GM23248 (cell line): ENCODE data around the gene DHRS3. TPM values are rescaled to one million over a fixed set of nuclear protein-coding genes. Genes with fewer than 3 reads are reported as not detected.

Experiments
- DNase-seq: peaks from one replicate; pipeline ENCODE4 v3.0.0-alpha.2; 2015
- H2AFZ ChIP-seq: fragments of 200-600 bp; sonication (generic); 2 replicates; pipeline ENCODE4 v1.6.1; 2016; ENCODE audit warnings: antibody characterized with exemption
- H3F3A ChIP-seq: fragments of 200-600 bp; sonication (generic); 2 replicates; pipeline ENCODE4 v1.6.1; 2016; ENCODE audit warnings: mild to moderate bottlenecking, antibody characterized with exemption, mixed run types; ENCODE audit not compliant: insufficient read depth
- H3K27ac ChIP-seq: fragments of 200-600 bp; sonication (generic); 2 replicates; pipeline ENCODE4 v1.5.1; 2016; ENCODE audit warnings: mild to moderate bottlenecking
- H3K27me3 ChIP-seq: fragments of 200-600 bp; sonication (generic); replicated peaks from 2 replicates; pipeline ENCODE4 v1.6.1; 2016; ENCODE audit warnings: mild to moderate bottlenecking; ENCODE audit not compliant: insufficient read depth
- H3K36me3 ChIP-seq: fragments of 200-600 bp; sonication (generic); 2 replicates; pipeline ENCODE4 v1.6.1; 2016; ENCODE audit warnings: low read depth, mild to moderate bottlenecking
- H3K4me1 ChIP-seq: fragments of 200-600 bp; sonication (generic); 2 replicates; pipeline ENCODE4 v1.6.1; 2016; ENCODE audit warnings: mild to moderate bottlenecking; ENCODE audit not compliant: insufficient read depth
- H3K4me2 ChIP-seq: fragments of 200-600 bp; sonication (generic); one replicate; pipeline ENCODE4 v1.6.1; 2016; ENCODE audit warnings: mild to moderate bottlenecking; ENCODE audit not compliant: unreplicated experiment
- H3K4me3 ChIP-seq: fragments of 200-600 bp; sonication (generic); 2 replicates; pipeline ENCODE4 v1.5.1; 2016; ENCODE audit warnings: mild to moderate bottlenecking
- H3K79me2 ChIP-seq: fragments of 200-600 bp; sonication (generic); 2 replicates; pipeline ENCODE4 v1.6.1; 2016; ENCODE audit warnings: mild to moderate bottlenecking; ENCODE audit not compliant: insufficient read depth
- H3K9ac ChIP-seq: fragments of 200-600 bp; sonication (generic); 2 replicates; pipeline ENCODE4 v1.6.1; 2016; ENCODE audit warnings: mild to moderate bottlenecking
- H3K9me2 ChIP-seq: fragments of 200-600 bp; sonication (generic); 2 replicates; pipeline ENCODE4 v1.6.1; 2016; ENCODE audit warnings: mixed run types, mild to moderate bottlenecking, moderate library complexity; ENCODE audit not compliant: insufficient read depth
- H3K9me3 ChIP-seq: fragments of 200-600 bp; sonication (generic); one replicate; pipeline ENCODE4 v1.6.1; 2017; ENCODE audit warnings: low read depth
- H4K20me1 ChIP-seq: fragments of 200-600 bp; sonication (generic); 2 replicates; pipeline ENCODE4 v1.6.0; 2016; ENCODE audit not compliant: insufficient read depth
- EZH2 ChIP-seq: fragments of 200-600 bp; sonication (generic); IDR thresholded peaks from 2 replicates; pipeline ENCODE4 v1.6.1; 2018; ENCODE audit warnings: antibody characterized with exemption, mild to moderate bottlenecking; ENCODE audit not compliant: insufficient read depth, poor library complexity, severe bottlenecking
- EZH2phosphoT487 ChIP-seq: fragments of 200-600 bp; sonication (generic); IDR thresholded peaks from 2 replicates; pipeline ENCODE4 v1.6.1; 2018; ENCODE audit warnings: antibody characterized with exemption, moderate library complexity, mild to moderate bottlenecking, low read depth; ENCODE audit not compliant: insufficient read depth
- WGBS, 2 experiments: methylation state at CpG; one replicate each; pipeline ENCODE4 v1.1.6; 2015 to 2017; ENCODE audit warnings: low lambda C conversion rate in 2 of 2, low coverage in 1 of 2; ENCODE audit errors: missing lambda C conversion rate in 2 of 2; 5-methylcytosine and 5-hydroxymethylcytosine counted together
- in situ Hi-C: fragments of 300-500 bp; cut with MboI; formaldehyde crosslinking; loops from 2 replicates; pipeline ENCODE4 v1.15.0; 2020
- polyA plus RNA-seq: library from polyadenylated mRNA; unstranded; fragments of >200 nt; fragmentation: Nextera tagmentation; extraction: Ambion mirVana; gene quantifications from 2 replicates; pipeline ENCODE4 v1.2.1, GENCODE V29; 2016
- total RNA-seq: library from RNA; depleted of rRNA; stranded (reverse); fragments of >200 nt; shearing (Covaris generic); gene quantifications from 2 replicates; pipeline ENCODE4 v1.2.3, GENCODE V29; 2014

Gene DHRS3
- total and polyA plus RNA-seq, 2 experiments from 2014 or later: 55.2 to 120 TPM

DNA sequence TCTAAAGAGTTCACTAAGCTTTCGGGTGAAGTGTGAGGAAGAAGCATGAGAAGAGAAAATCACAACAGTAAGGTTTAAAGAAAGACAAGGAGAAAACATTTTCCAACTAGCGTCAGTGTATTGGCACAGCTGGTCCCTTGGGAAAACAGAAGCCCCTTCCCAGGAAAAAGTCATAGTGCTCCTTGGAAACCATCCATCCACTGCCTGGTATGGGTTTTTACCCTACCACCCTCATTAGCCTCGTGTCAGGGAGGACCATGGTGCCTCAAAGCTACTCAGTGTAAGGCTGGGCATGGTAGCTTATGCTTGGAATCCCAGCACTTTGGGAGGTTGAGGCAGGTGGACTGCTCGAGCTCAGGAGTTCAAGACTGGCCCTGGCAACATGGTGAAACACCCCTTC lies 38.6 kb upstream of the DHRS3 start:
- Histone ChIP-seq H3K4me1 (no peaks in the 10 kb centered on the region), H3K9ac (no peak overlapping the region)
- in situ Hi-C loops: no loop called here

DNA sequence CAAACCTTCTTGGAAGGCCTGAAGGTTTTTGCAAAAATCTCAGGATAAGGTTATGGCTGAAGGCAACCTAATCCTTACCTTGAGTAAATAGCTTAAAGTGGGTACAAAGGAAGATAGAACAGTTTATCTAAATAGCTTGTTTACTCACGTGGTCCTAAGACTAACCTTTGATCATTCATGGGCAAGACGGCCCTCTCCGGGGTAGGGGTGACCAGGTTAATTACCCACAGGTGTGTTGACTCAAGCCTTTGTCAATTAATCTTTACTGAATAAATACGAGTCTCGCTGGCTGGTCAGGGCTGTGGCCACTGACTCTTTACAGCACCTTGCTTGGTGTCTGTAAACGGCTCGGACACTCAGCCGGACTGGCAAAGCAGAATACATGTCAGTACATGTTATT lies 36.6 kb upstream of the DHRS3 start:
- H3K27me3 ChIP-seq: no peaks in the 10 kb centered on the region
- no peaks in the 10 kb centered on the region for H3K9me3 ChIP-seq
- H3K9ac ChIP-seq: no peak overlapping the region
- no peaks in the 10 kb centered on the region for H3F3A ChIP-seq
- H3K4me1 ChIP-seq: no peaks in the 10 kb centered on the region; the same call in 1 of the 2 replicates
- H3K79me2 ChIP-seq: no peaks in the 10 kb centered on the region
- H3K36me3 ChIP-seq: no peaks in the 10 kb centered on the region
- in situ Hi-C loops: no loop called here
- H4K20me1 ChIP-seq: no peaks in the 10 kb centered on the region
- H3K9me2 ChIP-seq: no peaks in the 10 kb centered on the region
- H2AFZ ChIP-seq: no peak overlapping the region
- no peak for TF ChIP-seq EZH2
- no peak for TF ChIP-seq EZH2phosphoT487
- H3K4me2 ChIP-seq: no peak overlapping the region
- no peak overlapping the region for H3K27ac ChIP-seq
- no peak for DNase-seq
- WGBS, 2 experiments: 76 to 82% methylated on average over 8 of the region's 8 CpGs
- H3K4me3 ChIP-seq: no peak overlapping the region

More for the DNA sequence above, 38.6 kb upstream of the DHRS3 start:
- WGBS, 2 experiments: 69 to 75% methylated on average over 4 of the region's 4 CpGs
- no peaks in the 10 kb centered on the region for H3K9me2 ChIP-seq
- H3K4me2 ChIP-seq: no peak overlapping the region
- H3K9me3 ChIP-seq: no peaks in the 10 kb centered on the region
- TF ChIP-seq EZH2 (no peak), EZH2phosphoT487 (no peak)
- no peak overlapping the region for H3K27ac ChIP-seq
- no peaks in the 10 kb centered on the region for H3F3A ChIP-seq
- no peaks in the 10 kb centered on the region for H3K79me2 ChIP-seq
- no peaks in the 10 kb centered on the region for H3K27me3 ChIP-seq
- no peak overlapping the region for H3K4me3 ChIP-seq
- H4K20me1 ChIP-seq: no peaks in the 10 kb centered on the region
- no peak overlapping the region for H2AFZ ChIP-seq
- no peaks in the 10 kb centered on the region for H3K36me3 ChIP-seq
- no peak for DNase-seq

DNA sequence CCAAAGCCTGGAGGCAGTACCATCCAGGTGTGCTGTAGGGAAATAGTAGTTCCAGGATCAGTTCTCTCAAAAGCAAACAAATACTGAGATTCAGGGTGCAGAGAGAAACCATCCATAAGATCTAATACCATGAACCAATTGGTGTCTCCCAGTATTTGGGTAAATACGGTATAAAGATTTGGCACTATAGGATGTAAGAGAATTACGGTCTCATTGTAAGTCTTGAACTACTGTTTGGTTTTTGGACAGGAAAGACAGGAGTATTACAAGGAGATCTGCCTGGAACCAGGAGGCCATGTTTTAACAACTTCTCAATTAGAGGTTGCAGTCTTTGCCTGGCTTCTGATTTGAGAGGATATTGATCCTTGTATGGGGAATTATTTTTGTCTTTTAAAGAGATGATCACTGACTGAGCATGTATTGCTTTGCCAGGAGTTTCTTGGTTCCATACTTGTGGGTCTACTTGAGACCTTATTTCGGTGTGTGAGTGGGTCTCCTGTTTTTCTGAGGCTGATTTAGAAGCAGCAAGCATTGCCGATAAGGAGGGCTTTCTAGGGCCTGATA lies 36.1 kb upstream of the DHRS3 start:
- H3K27ac ChIP-seq: no peak overlapping the region
- no peaks in the 10 kb centered on the region; the same call in 1 of the 2 replicates for H3K4me1 ChIP-seq
- WGBS, 2 experiments: 43 to 52% methylated on average over 4 of the region's 4 CpGs
- H3K9ac ChIP-seq: no peak overlapping the region
- no peak overlapping the region for H2AFZ ChIP-seq
- no peaks in the 10 kb centered on the region for H3K27me3 ChIP-seq
- no peaks in the 10 kb centered on the region for H3F3A ChIP-seq
- TF ChIP-seq EZH2phosphoT487: no peak
- TF ChIP-seq EZH2: no peak
- no peaks in the 10 kb centered on the region for H4K20me1 ChIP-seq
- DNase-seq: peak; percentile 11
- no peak overlapping the region for H3K4me2 ChIP-seq
- no peaks in the 10 kb centered on the region for H3K79me2 ChIP-seq
- H3K4me3 ChIP-seq: no peak overlapping the region
- no peaks in the 10 kb centered on the region for H3K9me3 ChIP-seq
- H3K36me3 ChIP-seq: no peaks in the 10 kb centered on the region
- H3K9me2 ChIP-seq: no peaks in the 10 kb centered on the region
- in situ Hi-C loops: no loop called here

DNA sequence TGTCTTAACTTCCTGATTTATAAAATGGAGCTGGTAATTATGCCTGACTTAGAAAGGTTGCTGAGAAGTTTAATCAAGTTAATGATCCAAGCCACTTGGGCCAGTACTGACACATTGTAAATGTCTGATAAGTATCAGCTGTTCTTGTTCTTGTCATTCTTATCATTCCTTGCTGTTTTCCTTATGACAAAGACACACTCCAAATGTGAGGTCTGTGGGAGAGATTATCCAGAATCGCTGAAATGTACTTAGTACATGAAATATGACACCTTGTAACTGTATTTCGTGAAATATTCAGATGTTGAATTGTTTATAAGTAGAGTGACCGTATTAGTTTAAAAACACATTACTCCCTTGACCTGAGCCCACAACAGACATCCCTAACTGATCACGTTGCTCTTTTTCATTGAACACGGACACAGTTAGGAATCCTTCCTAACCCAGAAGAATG lies 32.0 kb upstream of the DHRS3 start:
- Histone ChIP-seq H3K36me3 (no peaks in the 10 kb centered on the region), H3K9me2 (no peaks in the 10 kb centered on the region), H3F3A (no peaks in the 10 kb centered on the region), H3K4me2 (no peak overlapping the region), H3K27ac (no peak overlapping the region), H2AFZ (no peak overlapping the region), H3K27me3 (peaks cover 2% of the 10 kb centered on the region), H3K4me1 (no peaks in the 10 kb centered on the region; the same call in 1 of the 2 replicates), H3K9ac (no peak overlapping the region), H3K9me3 (no peaks in the 10 kb centered on the region), H3K4me3 (no peak overlapping the region), H4K20me1 (no peaks in the 10 kb centered on the region), H3K79me2 (no peaks in the 10 kb centered on the region)
- in situ Hi-C loops: no loop called here
- WGBS, 2 experiments: 17 to 21% methylated on average over 5 of the region's 5 CpGs
- peak; percentile 7 for DNase-seq
- TF ChIP-seq EZH2 (no peak), EZH2phosphoT487 (no peak)
